ENCODE data around the gene ARHGDIB.

ARHGDIB gene

GRCh38 chr12:14954269-14954668, 7.1 kb downstream of the ARHGDIB start:
- peak; percentile 37 for DNase-seq

GRCh38 chr12:14953752-14954151, 7.6 kb downstream of the ARHGDIB start:
- no peak for DNase-seq

GRCh38 chr12:14952299-14952921, 9.0 kb downstream of the ARHGDIB start:
- DNase-seq: peak; percentile 71

- DNase-seq: no peak
These were observed 9.6 kb downstream of the ARHGDIB start for GRCh38 chr12:14951851-14952250.

GRCh38 chr12:14950982-14951746, 10.2 kb downstream of the ARHGDIB start:
- no peak for DNase-seq

GRCh38 chr12:14950421-14950820, 11.0 kb downstream of the ARHGDIB start:
- no peak for DNase-seq

- DNase-seq: no peak
These were observed 11.8 kb downstream of the ARHGDIB start for GRCh38 chr12:14949631-14950030.

- DNase-seq: peak; percentile 74
These were observed 12.7 kb downstream of the ARHGDIB start for GRCh38 chr12:14948672-14949071.

GRCh38 chr12:14946861-14947260, 14.5 kb downstream of the ARHGDIB start:
- no peak for DNase-seq

- no peak for DNase-seq
These were observed 15.2 kb downstream of the ARHGDIB start for GRCh38 chr12:14946162-14946561.

GRCh38 chr12:14942196-14942931, 19.0 kb downstream of the ARHGDIB start:
- no peak for DNase-seq

GRCh38 chr12:14941369-14941768, 20.0 kb downstream of the ARHGDIB start:
- no peak for DNase-seq

GRCh38 chr12:14938301-14938700, 23.1 kb downstream of the ARHGDIB start, which contains the start of gene ERP27:
ERP27 (minus strand) TSS chr12:14938537; CDS start chr12:14938508, 29 bp downstream.
- DNase-seq: no peak

GRCh38 chr12:14937689-14938088, 23.7 kb downstream of the ARHGDIB start:
- DNase-seq: peak; percentile 15

- no peak for DNase-seq
These were observed 24.4 kb downstream of the ARHGDIB start for GRCh38 chr12:14937014-14937413.

- DNase-seq: no peak
These were observed 25.1 kb downstream of the ARHGDIB start for GRCh38 chr12:14936224-14936861.

GRCh38 chr12:14935031-14935430, 26.4 kb downstream of the ARHGDIB start:
- DNase-seq: no peak

- DNase-seq: no peak
These were observed 26.9 kb downstream of the ARHGDIB start for GRCh38 chr12:14934511-14934910.

- DNase-seq: no peak
These were observed 29.4 kb downstream of the ARHGDIB start for GRCh38 chr12:14931791-14932560.

GRCh38 chr12:14931359-14931758, 30.0 kb downstream of the ARHGDIB start:
- no peak for DNase-seq

- DNase-seq: no peak
These were observed 31.1 kb downstream of the ARHGDIB start for GRCh38 chr12:14930299-14930698.

- no peak for DNase-seq
These were observed 32.5 kb downstream of the ARHGDIB start for GRCh38 chr12:14928931-14929330.
